Vein endothelial cell (primary cell): ENCODE results near the gene SGPL1. TPM values are rescaled to one million over a fixed set of nuclear protein-coding genes. Genes with fewer than 3 reads are reported as not detected.

Experiments used
- small RNA-seq: library from RNA; depleted of rRNA; stranded (forward); fragments of <200 nt; gene quantifications from one replicate; pipeline ENCODE3, GENCODE V24; 2012
- total RNA-seq: library from RNA; depleted of rRNA; stranded (reverse); fragments of >200 nt; gene quantifications from 2 replicates; pipeline ENCODE4 v1.2.3, GENCODE V29; 2012

The SGPL1 gene, protein sequence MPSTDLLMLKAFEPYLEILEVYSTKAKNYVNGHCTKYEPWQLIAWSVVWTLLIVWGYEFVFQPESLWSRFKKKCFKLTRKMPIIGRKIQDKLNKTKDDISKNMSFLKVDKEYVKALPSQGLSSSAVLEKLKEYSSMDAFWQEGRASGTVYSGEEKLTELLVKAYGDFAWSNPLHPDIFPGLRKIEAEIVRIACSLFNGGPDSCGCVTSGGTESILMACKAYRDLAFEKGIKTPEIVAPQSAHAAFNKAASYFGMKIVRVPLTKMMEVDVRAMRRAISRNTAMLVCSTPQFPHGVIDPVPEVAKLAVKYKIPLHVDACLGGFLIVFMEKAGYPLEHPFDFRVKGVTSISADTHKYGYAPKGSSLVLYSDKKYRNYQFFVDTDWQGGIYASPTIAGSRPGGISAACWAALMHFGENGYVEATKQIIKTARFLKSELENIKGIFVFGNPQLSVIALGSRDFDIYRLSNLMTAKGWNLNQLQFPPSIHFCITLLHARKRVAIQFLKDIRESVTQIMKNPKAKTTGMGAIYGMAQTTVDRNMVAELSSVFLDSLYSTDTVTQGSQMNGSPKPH
- 18.8 and 19.9 TPM in 2 replicates for total RNA-seq

DNA sequence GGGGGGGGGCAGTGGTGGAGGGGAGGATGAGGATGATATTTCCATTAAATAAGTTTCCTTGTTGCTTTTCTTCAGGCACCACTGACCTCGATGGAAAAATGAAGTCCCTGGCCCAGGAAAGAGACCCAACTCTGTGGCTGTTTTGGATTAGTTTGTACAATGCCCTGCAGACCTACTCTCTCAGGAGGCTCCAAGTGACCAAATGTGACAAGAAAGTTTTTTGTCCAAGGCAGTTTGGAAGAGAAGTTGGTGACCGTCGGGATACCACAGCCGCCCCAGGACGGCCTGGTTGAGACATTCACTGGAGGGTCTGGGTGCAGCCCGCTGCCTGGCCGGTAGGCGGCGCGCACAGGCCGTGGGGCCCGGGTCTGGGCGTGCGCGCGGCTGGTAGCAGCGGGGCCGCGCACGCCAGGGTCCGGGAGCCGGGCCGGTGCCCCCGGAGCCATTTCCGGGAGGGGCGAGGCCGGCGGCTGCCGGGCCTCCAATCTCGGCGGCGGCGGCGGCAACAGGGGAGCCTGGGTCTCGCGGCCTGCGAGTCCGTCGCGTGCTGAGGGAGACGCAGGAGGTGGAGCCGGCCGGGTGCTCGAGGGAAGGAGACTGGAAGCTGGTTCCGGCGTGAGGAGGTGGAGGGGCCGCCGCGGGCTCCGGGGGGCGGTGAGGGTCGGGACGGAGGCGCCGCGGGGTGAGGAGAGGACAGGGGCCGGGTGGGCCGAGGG, at the start of gene SGPL1:
TSS of gene SGPL1 (plus strand) at position 445 of the 716 bp plus-strand sequence. CDS start 906 bp downstream, outside the sequence.

DNA sequence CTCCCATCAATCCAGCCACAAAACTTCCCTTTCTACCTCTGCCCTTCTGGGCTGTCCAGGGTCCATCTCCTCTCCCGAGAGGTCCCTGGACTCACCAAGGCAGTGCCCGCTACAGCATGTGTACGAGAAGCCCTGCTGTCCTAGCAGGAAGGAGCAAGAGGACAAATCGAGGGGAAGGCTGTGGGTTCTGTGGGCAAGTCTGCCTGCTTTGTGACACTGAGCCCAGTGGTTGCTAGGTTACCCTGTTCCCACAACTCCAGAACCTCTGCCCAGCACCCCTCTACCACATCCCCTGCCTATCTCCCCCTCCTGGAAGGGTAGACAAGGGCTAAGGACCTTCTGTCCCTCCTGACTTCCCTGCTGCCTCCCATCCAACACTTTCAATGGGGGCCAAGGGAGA, 30.6 kb upstream of the SGPL1 start, which contains the start of gene TBATA:
TSS of gene TBATA (minus strand) at position 188 of the 400 bp plus-strand sequence. CDS start 1,998 bp downstream, outside the sequence.

DNA sequence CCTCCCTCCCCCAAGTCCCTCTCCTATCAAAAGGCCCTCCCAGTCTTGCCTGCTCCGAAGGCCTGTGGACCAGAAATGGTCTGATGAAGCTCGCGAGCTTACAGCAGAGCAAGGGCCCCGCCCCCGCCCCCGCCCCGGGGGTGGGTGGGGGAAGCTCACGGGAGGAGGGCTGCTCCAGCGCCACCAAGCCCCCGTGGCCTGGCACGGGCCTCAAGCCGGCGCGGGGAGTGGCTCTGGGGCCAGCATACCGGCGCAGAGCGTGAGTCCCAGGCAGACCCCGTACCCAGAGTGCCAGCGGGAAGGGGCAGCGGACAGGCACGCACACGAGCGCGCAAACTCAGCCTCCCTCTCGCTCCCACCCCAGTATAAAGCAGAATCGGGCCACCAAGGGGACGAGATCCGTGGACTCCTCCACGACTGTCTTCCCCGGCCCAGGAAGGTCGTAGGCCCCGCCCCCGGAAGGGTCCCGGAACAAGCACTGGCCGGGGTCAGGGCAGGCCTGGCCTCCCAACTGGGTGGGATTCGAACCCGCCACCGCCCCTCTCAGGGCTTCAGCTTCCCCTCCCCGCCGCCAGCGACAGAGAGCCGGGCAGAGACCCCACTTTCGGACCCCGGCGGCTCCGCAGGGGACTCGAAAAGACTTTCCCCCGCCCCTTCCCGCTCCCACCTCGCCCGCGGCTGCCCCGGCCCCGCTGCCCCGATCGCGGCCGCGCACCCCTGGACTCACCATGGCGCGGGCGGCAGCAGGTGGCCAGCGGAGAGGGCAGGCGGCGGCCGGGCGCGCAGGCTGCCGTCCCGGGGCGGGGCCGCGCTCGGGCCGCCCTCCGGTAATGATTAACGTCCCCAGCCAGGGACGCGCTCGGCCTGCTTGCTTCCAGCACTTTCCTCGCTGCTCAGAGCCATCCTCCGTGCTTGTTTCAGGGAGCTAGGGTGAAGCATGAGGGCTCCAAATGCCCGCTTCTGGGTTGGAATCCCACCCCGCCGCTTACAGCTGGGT, 72.4 kb downstream of the SGPL1 start, which contains the start of gene PCBD1:
TSS of gene PCBD1 (minus strand) at position 762 of the 997 bp plus-strand sequence. CDS start at position 730, 32 bp downstream.

Small RNA genes within 50 kb of the gene (small RNA-seq; reads per million reads assigned to genes)
- gene RPS26P40 = not detected

Other genes with a start within 250 kb of the SGPL1 start
- not detected in 2 replicates for gene PRF1, start 213.2 kb upstream of the SGPL1 start, total RNA-seq
- not detected in 2 replicates for gene ADAMTS14, start 143.4 kb upstream of the SGPL1 start, total RNA-seq
- not detected in 2 replicates for gene TBATA, start 30.6 kb upstream of the SGPL1 start, total RNA-seq
- gene PCBD1, start 72.6 kb downstream of the SGPL1 start, total RNA-seq = 37.4 and 54.9 TPM in 2 replicates